ENCODE measurements around the gene MYL2.

Gene MYL2

GRCh38 chr12:110908377-110909152, 11.8 kb downstream of the MYL2 start:
- H3K4me3 ChIP-seq (ENCODE audit: low read depth, low read length): no peak overlapping the region
- no peak for DNase-seq (ENCODE audit: low read depth)
- no peak for TF ChIP-seq CTCF (IDR thresholded peaks at IDR 0.05; ENCODE audit: insufficient read depth, low read depth, low read length, missing control alignments)

- TF ChIP-seq CTCF (IDR thresholded peaks at IDR 0.05; ENCODE audit: insufficient read depth, low read depth, low read length, missing control alignments): no peak
- no peak overlapping the region for H3K4me3 ChIP-seq (ENCODE audit: low read depth, low read length)
- DNase-seq (ENCODE audit: low read depth): no peak
Measured at GRCh38 chr12:110907583-110907982, 12.8 kb downstream of the MYL2 start.

GRCh38 chr12:110906985-110907384, 13.4 kb downstream of the MYL2 start:
- no peak for DNase-seq (ENCODE audit: low read depth)
- no peak overlapping the region for H3K4me3 ChIP-seq (ENCODE audit: low read depth, low read length)
- TF ChIP-seq CTCF (IDR thresholded peaks at IDR 0.05; ENCODE audit: insufficient read depth, low read depth, low read length, missing control alignments): no peak

GRCh38 chr12:110906516-110906915, 13.9 kb downstream of the MYL2 start:
- no peak overlapping the region; the same call in 1 of the 2 replicates for H3K4me3 ChIP-seq (ENCODE audit: low read depth, low read length)
- TF ChIP-seq CTCF (IDR thresholded peaks at IDR 0.05; ENCODE audit: insufficient read depth, low read depth, low read length, missing control alignments): no peak
- DNase-seq (ENCODE audit: low read depth): peak; percentile 82

- peak; percentile 31 for TF ChIP-seq CTCF (IDR thresholded peaks at IDR 0.05; ENCODE audit: insufficient read depth, low read depth, low read length, missing control alignments)
- H3K4me3 ChIP-seq (ENCODE audit: low read depth, low read length): no peak overlapping the region; the same call in 1 of the 2 replicates
Measured at GRCh38 chr12:110906083-110906482, 14.3 kb downstream of the MYL2 start.

GRCh38 chr12:110903511-110903910, 16.9 kb downstream of the MYL2 start:
- H3K4me3 ChIP-seq (ENCODE audit: low read depth, low read length): no peak overlapping the region
- DNase-seq (ENCODE audit: low read depth): no peak
- TF ChIP-seq CTCF (IDR thresholded peaks at IDR 0.05; ENCODE audit: insufficient read depth, low read depth, low read length, missing control alignments): no peak

More at GRCh38 chr12:110906083-110906482, 14.3 kb downstream of the MYL2 start:
- peak; percentile 76 for DNase-seq (ENCODE audit: low read depth)

- TF ChIP-seq CTCF (IDR thresholded peaks at IDR 0.05; ENCODE audit: insufficient read depth, low read depth, low read length, missing control alignments): no peak
- no peak overlapping the region for H3K4me3 ChIP-seq (ENCODE audit: low read depth, low read length)
- no peak for DNase-seq (ENCODE audit: low read depth)
Measured at GRCh38 chr12:110901401-110901800, 19.0 kb downstream of the MYL2 start.

Data from GM12865 (cell line).